GM19025 (cell line): Measurements from ENCODE around the gene LRFN2.

Experiments
- ATAC-seq: cut with Tn5 transposase; IDR thresholded peaks from one replicate; pipeline ENCODE4 v1.9.1; 2021; ENCODE audit warnings: mild to moderate bottlenecking, low read depth, moderate library complexity; ENCODE audit not compliant: unreplicated experiment

Gene LRFN2

GRCh38 chr6:40411881-40412280 is 175.3 kb downstream of the LRFN2 start:
- ATAC-seq, result no peak

GRCh38 chr6:40410821-40411220 is 176.3 kb downstream of the LRFN2 start:
- ATAC-seq, result no peak

- no peak for ATAC-seq
Measured at GRCh38 chr6:40409716-40410397, 177.3 kb downstream of the LRFN2 start.

DNA sequence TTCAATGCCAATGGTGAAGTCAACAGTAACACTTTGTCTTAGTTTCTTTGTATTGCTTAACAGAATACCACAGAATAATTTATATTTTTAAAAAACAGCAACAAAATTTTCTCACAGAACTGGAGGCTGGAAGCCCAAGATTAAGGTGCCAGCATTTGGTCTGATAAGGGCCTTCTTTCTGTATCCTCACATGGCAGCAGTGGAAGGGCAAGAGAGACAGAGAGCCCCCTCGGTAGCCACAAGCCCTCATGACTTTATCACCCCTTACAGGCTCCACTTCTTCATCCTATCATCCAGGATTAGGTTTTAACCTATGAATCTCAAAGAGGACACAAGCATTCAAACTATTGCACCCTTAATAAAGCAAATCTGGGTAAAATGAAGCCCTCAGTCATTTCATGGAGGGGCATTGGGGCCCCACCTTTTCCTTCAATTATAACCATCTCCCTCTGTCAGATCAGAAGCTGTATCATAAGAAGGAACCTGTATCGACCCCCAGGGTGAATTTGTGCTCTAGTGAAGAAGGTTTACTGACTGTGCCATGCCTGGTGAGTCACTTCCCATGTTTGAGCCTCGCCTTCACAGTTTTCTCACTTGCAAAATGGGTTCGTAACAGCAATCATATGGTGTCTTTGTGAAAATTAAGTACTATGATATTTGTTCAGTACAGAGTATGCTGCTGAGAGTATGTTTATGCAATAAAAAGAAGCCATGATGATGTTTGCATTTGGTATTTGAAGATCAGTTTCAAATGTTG is 178.2 kb downstream of the LRFN2 start:
- ATAC-seq, result no peak

- no peak for ATAC-seq
Measured at GRCh38 chr6:40407239-40407638, 179.9 kb downstream of the LRFN2 start.

DNA sequence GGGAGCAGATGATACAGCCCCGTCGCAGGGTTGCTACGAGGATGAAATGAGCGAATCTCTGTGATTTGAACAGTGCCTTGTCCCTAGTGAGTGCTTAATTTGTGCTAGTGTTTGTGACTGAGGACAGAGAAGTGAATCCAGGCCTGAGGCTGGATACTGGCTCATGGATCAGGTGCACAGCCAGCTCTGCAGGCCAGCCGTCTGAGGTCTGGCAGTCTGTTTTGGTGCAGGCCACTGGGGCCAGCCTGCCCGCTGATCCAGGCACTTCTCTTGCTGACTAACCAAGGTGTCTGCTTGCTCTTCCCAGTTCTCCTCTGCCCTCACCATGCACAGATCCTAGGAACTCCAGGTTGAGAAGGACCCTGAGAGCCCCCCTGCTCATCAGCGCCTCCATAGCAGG is 181.0 kb downstream of the LRFN2 start:
- ATAC-seq, result no peak

DNA sequence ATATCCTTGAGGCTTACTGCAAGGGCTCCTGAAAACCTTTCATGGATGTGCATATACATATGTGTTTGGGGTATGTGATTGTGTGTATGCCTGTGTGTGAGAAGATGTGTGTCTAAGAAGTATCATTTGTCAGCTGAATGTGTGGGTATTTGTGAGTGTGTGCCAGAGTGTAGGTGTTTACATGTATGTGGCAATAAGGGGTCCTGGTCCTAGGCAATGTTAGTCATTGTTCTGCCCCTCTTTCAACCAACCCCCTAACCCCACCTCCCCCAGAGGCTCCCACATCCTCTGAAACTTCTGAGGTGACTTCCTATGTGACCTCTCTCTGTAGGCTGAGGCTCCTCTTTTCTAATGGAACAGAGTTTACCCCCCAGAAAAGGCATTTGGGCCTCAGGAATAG is 186.4 kb downstream of the LRFN2 start:
- ATAC-seq, result no peak

DNA sequence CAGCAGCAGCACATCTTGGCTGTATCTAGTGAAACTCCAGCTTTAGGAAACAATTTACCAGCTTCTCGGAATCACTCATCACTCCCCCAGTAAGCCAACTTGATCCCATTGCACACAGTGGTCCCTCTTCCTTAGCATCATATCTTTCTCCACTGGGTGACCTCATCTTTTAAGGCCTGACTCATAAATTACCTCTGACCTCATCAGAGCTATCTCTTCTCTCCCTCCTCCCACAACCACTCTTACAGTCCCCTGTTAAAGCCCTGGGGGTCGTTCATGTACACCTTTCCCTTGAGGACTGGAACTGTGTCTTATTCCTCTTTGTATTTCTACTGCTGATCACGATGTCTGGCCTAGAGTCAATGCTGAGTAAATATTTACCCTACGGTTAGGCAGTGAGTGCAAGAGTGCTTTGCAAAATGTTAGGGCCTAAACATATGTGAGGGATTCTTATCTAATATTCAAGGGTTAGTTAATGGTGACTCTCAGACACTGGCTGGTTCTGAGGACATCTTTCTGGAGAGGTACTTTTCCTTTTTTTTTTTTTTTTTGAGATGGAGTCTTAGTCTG is 187.2 kb downstream of the LRFN2 start:
- ATAC-seq, result no peak

GRCh38 chr6:40398810-40399477 is 188.2 kb downstream of the LRFN2 start:
- ATAC-seq, result no peak

GRCh38 chr6:40398034-40398691 is 189.0 kb downstream of the LRFN2 start:
- ATAC-seq, result no peak

DNA sequence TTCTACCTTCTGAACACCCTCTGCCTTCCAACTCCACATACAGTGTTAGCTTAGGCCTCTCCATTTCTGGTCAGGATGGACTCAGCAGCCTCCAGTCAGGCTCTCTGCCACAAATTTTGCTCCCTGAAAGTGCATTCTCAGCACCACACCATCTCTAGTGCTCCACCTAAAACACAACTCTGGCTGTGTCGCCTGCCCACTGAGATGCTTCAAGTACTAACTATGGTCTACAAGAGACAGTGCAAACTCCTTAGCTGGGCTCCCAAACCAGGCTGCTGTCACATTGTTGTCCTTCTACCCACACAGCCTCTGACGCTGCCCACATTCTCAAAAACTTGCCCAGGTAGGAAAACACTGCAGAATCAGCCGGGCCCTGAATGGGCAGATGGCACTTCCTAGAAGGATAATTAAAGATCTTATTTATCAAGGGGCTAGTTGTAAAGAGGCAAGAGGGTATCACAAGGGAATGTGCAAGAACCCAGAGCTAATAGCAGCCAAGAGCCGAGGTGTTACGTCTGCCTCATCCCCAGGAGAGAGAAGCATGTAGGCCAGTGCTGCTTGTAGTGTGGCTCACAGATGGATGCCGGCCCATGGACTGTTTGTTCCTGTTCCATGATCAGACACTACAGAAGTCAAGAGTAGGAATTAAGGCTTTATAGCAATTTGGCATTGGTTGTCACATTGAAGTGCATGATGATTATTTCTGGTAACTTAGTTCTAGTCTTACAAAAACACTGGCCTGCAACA is 189.7 kb downstream of the LRFN2 start:
- no peak for ATAC-seq

GRCh38 chr6:40395698-40396076 is 191.5 kb downstream of the LRFN2 start:
- ATAC-seq, result no peak

DNA sequence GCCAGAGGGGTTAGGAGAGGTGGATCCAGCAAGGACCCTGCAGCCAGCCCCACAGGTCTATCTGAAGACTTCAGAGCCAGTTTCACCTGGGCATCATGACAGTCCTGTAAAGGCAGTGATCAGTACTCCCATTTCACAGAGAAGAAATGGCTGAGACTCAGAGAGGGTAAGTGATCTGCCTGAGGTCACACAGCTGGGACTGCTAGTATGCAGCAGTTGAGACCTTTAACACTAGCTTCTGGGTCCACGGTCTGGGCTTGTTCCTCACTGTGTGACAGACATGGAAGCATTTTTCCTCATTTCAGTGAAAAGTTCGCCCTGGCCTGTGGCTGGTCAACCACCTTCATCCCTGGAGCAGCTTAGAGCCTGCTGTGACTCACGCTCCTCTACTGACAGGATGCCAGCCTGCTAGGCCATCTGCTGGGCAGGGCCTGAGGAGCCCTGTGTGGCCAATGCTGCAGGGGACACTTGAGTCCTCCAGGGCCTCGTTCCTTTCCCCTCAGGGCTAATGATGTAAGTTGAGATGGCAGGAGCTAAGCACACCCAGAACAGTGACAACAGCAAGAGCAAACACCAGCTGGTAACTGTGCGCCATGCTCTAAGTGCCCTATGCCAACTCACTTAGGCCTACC is 192.0 kb downstream of the LRFN2 start:
- no peak for ATAC-seq

DNA sequence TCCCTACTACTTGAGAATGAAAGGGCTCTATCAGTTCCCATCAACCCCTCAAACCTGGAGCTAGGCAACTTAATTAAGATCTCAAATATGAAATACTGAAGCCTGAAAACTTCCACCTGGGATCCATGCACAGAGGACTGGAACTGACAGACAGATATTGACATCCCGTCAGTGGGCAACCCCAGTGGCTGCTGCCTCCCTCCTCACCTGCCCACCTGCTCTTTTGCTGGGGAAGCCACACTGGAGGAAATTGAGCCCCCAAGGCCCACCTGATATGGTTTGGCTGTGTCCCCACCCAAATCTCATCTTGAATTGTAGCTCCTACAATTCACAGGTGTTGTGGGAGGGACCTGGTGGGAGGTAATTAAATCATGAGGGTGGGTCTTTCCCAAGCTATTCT is 192.8 kb downstream of the LRFN2 start:
- ATAC-seq, result no peak

DNA sequence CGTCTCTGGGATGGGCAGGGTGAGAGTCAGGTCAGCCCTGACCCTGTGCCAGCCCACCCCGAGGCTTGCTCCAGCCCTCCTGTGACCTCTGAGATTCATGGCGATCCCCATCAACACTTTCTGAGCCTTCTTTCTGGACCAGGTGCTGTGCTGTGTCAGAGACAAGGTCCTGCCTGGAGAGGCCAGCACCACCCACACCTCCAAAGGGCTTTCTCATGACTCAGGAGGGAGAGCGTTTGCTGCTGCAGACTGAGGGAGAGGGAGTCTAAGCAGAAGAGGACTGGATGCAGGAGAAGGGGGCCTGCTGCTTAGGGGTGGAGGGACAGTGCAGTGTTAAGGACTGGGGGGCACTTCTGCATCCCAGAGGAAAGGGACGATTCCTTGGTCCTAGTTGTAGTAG is 193.5 kb downstream of the LRFN2 start:
- no peak for ATAC-seq

DNA sequence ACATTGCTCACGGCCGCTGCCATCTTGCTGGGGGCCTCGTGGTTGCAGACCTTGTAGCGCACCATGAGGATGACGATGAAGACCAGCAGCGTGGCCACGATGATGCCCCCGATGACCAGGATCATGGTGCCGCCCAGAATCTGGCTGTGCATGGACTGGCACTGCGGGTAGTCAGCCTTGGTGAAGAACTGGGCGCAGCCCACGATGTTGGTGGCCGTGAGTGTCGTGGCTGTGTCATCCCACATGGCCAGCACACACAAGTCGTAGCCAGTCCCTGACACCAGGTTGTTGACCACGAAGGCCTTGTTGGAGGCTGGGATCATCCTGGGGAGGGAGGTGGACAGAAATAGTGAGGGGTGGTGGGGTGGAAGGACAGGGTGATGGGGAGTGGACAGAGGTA is 194.6 kb downstream of the LRFN2 start:
- no peak for ATAC-seq

DNA sequence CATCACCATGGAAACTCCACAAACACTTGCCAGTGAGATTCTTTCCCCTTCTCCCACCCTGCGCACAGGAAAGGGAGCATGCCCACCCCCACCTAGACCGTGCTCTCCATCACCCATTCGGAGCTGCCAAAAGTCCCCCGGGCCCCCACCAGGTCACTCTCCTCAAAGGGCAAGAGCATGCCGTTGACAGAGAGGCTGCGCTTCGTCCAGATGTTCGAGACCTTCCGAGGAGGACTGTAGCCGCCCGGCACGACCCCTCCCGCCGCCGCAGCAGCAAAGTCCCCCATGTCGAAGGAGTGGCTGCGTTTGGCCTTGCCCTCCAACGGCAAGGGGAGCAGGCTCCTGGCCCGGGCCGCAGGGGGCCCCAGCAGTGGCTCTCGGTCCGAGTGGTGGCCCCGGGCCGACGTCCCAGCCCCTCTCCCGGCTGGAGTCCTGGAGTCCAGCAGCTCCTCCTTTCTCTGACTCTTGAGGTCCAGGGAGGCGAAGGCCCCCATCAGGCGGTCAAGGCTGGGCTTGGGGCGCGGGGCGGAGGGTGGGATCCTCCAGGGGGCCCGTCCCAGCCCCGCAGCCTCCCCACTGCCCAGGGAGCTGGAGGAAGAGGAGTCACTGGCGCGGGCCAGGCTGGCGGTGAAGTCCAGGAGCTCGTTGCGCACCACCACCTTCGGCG is 195.2 kb downstream of the LRFN2 start:
- ATAC-seq, result no peak

- ATAC-seq, result no peak
Measured at GRCh38 chr6:40391086-40391485, 196.1 kb downstream of the LRFN2 start.

- no peak for ATAC-seq
Measured at GRCh38 chr6:40390144-40390800, 196.9 kb downstream of the LRFN2 start.
